NCI-H510A (cell line): ENCODE results near the gene AMTN.
A peak's percentile ranks its signal among the peaks of the same experiment; 100 is the strongest.

Source experiments
- DNase-seq: peaks from one replicate; lab custom pipeline; 2025; lab: John Stamatoyannopoulos, UW

Gene AMTN

GRCh38 chr4:70564033-70564432 lies 45.7 kb downstream of the AMTN start:
- DNase-seq: peak; percentile 4

- DNase-seq: no peak
Measured at GRCh38 chr4:70570796-70571195, 52.4 kb downstream of the AMTN start.

- DNase-seq: no peak
Measured at GRCh38 chr4:70571772-70572171, 53.4 kb downstream of the AMTN start.

GRCh38 chr4:70575964-70576363 lies 57.6 kb downstream of the AMTN start:
- no peak for DNase-seq

- no peak for DNase-seq
Measured at GRCh38 chr4:70577220-70577927, 59.0 kb downstream of the AMTN start.

- no peak for DNase-seq
Measured at GRCh38 chr4:70581980-70582379, 63.6 kb downstream of the AMTN start.
